Ishikawa (cell line): ENCODE results near the gene ABCG1.

ENCODE experiments used
- CEBPB ChIP-seq: IDR thresholded peaks from 2 replicates; pipeline ENCODE4 v1.6.1; 2012
- CREB1 ChIP-seq: IDR thresholded peaks from 2 replicates; pipeline ENCODE4 v1.6.1; 2012; ENCODE audit warnings: low read depth
- EGR1 ChIP-seq: IDR thresholded peaks from 2 replicates; pipeline ENCODE4 v1.6.1; 2012
- EP300 ChIP-seq: IDR thresholded peaks from 2 replicates; pipeline ENCODE4 v1.6.1; 2012; ENCODE audit warnings: borderline replicate concordance
- FOXM1 ChIP-seq: IDR thresholded peaks from 2 replicates; pipeline ENCODE4 v1.6.1; 2012; ENCODE audit warnings: low read depth, borderline replicate concordance
- MAX ChIP-seq: IDR thresholded peaks from 2 replicates; pipeline ENCODE4 v1.6.1; 2012
- NFIC ChIP-seq: IDR thresholded peaks from 2 replicates; pipeline ENCODE4 v1.6.1; 2012
- RAD21 ChIP-seq: IDR thresholded peaks from 2 replicates; pipeline ENCODE4 v1.6.1; 2012; ENCODE audit warnings: low read depth
- REST ChIP-seq: IDR thresholded peaks from 2 replicates; pipeline ENCODE4 v1.6.1; 2012; ENCODE audit warnings: low read depth, mild to moderate bottlenecking
- TAF1 ChIP-seq: IDR thresholded peaks from 2 replicates; pipeline ENCODE4 v1.6.1; 2012; ENCODE audit warnings: low read depth, mild to moderate bottlenecking
- TCF12 ChIP-seq: IDR thresholded peaks from 2 replicates; pipeline ENCODE4 v1.6.1; 2012; ENCODE audit warnings: low read depth
- TEAD4 ChIP-seq: IDR thresholded peaks from 2 replicates; pipeline ENCODE4 v1.6.1; 2012
- USF1 ChIP-seq: IDR thresholded peaks from 2 replicates; pipeline ENCODE4 v1.6.1; 2012
- YY1 ChIP-seq: IDR thresholded peaks from 2 replicates; pipeline ENCODE4 v1.6.1; 2012; ENCODE audit warnings: low read depth
- ZBTB7A ChIP-seq: IDR thresholded peaks from 2 replicates; pipeline ENCODE4 v1.6.1; 2012; ENCODE audit warnings: low read depth

Gene ABCG1

GRCh38 chr21:42218836-42219605 lies at the start of gene ABCG1:
Gene ABCG1, plus strand, starts transcription at chr21:42219140. Its CDS starts 123 bp downstream, at chr21:42219263.
- TF ChIP-seq EGR1 (no peak), USF1 (no peak), FOXM1 (no peak), REST (no peak), TCF12 (no peak), TAF1 (no peak), RAD21 (no peak), MAX (peak; percentile 55; the same call in 1 of the 2 replicates), ZBTB7A (peak; percentile 75; the same call in 1 of the 2 replicates)

GRCh38 chr21:42169758-42170157 lies 49.2 kb upstream of the ABCG1 start:
- TF ChIP-seq EGR1, result no peak
- no peak for TF ChIP-seq CREB1

GRCh38 chr21:42171091-42172053 lies 47.6 kb upstream of the ABCG1 start:
- TF ChIP-seq TCF12 (no peak), FOXM1 (no peak), TAF1 (no peak), TEAD4 (no peak), ZBTB7A (no peak), USF1 (no peak), NFIC (peak; percentile 63), CREB1 (no peak)

GRCh38 chr21:42172596-42173483 lies 46.1 kb upstream of the ABCG1 start:
- TF ChIP-seq FOXM1 (no peak), USF1 (no peak), CREB1 (no peak), EP300 (no peak), TAF1 (no peak), MAX (no peak), EGR1 (no peak), TEAD4 (no peak), ZBTB7A (no peak), NFIC (no peak), TCF12 (no peak), CEBPB (no peak), RAD21 (no peak), YY1 (no peak), REST (no peak)
